Hepatocyte (in vitro differentiated cells): ENCODE results near the gene GPAM.

Source experiments
- CTCF ChIP-seq: fragments of 200-600 bp; sonication (generic); IDR thresholded peaks from 2 replicates; pipeline ENCODE4 v1.5.1; 2016; ENCODE audit warnings: antibody characterized with exemption, mild to moderate bottlenecking; ENCODE audit not compliant: poor library complexity
- EZH2phosphoT487 ChIP-seq: fragments of 200-600 bp; sonication (generic); IDR thresholded peaks from one replicate; pipeline ENCODE4 v1.6.1; 2018; ENCODE audit warnings: antibody characterized with exemption, mild to moderate bottlenecking, low read depth, moderate library complexity; ENCODE audit not compliant: unreplicated experiment, severe bottlenecking

- TF ChIP-seq EZH2phosphoT487, result no peak
- TF ChIP-seq CTCF, result no peak
Measured at GRCh38 chr10:112132435-112132834, 51.1 kb downstream of the GPAM start.
